Midbrain (tissue), 1 donor: ENCODE measurements around the gene PRR19.
"Not testable (repeated sequence)": the region's sequence is repeated elsewhere in the genome, so short reads cannot be mapped to it uniquely, and the experiment has no call there.

Experiments used
- DNase-seq: peaks from one replicate; lab custom pipeline; 2025; lab: John Stamatoyannopoulos, UW

PRR19 gene

GRCh38 chr19:42325896-42326771 is 24.2 kb downstream of the PRR19 start:
- DNase-seq = no peak

GRCh38 chr19:42326969-42327368 is 25.0 kb downstream of the PRR19 start:
- no peak for DNase-seq

- DNase-seq = no peak
Measured at GRCh38 chr19:42327381-42327780, 25.4 kb downstream of the PRR19 start.

DNA sequence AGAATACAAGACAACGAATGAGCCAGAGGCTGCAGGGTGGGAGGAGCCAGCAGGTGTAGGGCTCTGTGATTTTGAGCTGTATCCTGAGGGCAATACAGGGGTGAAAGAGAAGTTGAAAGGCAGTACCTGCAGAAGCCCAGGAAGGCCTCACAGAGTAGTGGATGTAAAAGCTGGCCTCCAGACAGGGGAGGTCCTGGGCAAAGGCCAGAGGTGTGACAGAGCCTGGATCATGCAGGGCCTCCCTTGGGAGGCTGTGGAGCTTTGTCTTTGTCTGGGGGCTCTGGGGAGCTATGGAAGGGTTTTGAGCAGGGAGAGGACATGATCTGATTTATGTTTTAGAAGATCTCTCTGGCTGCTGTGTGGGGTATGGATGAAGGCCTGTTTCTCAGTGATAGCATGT is 26.2 kb downstream of the PRR19 start:
- no peak for DNase-seq

DNA sequence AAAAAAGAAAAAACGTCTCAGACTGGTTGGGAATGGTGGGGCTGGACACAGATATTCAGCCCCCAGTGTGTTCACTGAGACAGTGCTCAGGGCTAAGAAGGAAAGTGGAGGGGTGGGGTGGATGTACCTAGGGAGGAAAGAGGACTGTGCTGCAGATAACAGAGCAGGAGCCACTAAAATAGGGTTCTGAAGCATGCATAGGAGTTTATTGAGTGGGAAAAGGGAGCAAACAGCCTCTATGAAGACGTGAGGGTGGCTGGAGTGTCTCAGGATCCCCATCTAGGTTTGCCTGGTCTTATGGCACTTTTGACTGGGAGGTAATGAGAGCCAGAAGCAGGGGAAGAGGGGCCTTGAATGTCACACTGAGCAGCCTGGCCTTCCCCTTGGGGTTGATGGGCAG is 26.9 kb downstream of the PRR19 start:
- no peak for DNase-seq

DNA sequence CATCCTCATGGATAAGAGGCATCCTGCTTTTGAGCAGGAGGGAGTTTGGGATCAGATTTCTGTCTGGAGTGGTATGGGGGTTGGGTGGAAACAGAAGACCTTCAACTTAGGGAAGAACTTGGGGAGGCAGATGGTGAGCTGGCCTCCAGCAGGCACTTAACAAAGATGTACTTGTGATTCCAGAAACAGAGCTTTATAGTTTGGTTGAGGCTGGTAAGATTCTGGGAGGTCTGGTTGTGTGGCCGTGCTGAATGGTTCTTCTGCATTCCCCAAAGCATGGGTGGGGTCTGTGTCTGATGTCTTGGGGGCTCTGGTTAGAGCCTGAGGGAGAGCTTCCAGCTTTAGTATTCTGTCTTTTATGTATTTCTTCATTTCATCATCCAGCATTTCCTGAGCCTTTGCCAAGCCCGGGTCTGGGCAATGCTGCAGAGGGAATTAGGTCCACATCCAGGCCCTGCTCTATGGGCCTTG is 28.3 kb downstream of the PRR19 start:
- no peak for DNase-seq

DNA sequence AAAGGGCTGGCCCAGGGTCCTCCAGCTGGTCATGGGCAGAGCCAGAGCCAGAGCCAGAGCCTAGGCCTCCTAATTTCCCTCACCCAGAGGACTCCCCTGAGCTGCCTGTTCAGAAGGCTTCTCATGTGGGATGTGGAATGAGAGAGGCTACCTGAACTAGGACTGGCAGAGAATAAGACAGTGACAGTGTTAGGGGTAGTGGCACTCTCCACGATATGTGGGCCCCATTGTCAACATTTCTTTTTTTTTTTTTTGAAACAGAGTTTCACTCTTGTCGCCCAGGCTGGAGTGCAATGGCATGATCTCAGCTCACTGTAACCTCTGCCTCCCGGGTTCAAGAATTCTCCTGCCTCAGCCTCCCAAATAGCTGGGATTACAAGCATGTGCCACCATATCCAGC is 29.4 kb downstream of the PRR19 start:
- DNase-seq = not testable (repeated sequence)

GRCh38 chr19:42332059-42332458 is 30.1 kb downstream of the PRR19 start:
- DNase-seq = no peak

DNA sequence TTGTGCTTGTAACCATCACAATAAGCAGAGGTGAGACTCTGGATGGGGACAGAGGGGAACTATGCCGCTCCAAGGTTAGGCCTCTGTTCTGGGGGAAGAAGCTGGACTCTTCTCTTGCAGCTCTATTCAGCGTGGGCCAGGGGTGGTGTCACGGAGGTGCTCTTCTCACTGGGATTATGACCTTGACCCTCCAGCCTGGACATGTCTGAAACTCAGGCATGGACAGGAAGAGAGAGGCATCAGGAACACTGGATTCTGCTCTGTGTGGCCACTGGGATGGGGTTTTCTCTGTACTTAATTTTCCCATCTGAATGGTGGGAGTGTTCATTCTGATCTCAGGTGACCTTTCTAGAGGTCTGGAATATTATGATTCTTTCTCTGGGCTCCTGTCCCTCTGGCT is 31.1 kb downstream of the PRR19 start:
- DNase-seq = no peak

DNA sequence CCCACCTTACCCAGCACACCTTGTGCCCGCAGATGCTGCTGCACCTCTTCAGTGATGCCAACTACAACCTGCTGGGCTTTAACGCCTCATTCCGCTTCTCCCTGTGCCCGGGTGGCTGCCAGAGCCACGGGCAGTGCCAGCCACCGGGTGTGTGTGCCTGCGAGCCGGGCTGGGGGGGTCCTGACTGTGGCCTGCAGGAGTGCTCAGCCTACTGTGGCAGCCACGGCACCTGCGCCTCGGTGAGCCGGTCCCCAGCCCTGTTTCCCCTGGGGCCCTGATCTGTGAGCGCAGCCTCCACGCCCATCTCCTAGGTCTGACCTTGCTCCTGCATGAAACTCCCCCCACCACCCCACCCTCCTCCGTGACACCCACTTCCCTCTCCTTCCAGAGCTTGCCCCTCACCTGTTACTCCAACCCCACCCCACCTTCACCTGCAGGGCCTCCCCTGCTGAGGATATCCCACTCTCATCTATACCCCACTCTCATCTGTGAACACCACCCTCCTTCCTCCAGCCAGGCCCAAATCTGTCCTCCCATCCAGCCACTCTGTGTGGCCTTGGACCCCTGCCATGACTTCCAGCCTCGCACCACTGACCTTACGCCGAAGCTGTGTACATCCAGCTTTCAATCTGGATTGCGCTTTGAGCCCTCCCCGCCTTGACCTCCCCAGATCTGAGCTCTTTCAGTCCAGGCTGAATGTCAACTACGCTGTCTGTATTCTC is 32.2 kb downstream of the PRR19 start:
- DNase-seq = no peak

DNA sequence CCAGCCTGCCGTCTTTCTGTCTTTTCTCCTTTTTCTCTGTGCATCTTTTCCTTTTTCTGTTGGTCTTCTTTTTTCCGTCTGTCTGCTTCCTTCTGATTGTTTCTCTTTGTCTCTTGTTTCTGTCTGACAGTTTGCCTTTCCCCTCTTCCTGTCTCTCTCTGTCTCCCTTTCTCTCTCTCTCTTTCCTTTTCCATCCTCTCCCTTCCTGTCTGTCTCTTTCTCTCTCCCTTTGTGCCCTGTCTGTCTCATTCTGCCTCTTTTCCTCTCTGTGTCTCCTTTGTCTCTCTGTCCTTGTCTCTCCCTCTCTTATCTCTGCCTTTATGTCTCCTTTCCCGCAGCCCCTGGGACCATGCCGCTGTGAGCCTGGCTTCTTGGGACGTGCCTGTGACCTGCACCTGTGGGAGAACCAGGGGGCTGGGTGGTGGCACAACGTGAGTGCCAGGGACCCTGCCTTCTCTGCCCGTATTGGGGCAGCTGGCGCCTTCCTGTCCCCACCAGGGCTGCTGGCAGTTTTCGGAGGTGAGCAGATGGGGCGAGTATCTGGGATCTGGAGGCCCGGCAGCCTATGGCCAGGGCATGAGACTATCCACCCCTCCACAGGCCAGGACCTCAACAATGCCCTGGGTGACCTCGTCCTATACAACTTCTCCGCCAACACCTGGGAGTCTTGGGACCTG is 32.9 kb downstream of the PRR19 start:
- no peak for DNase-seq

DNA sequence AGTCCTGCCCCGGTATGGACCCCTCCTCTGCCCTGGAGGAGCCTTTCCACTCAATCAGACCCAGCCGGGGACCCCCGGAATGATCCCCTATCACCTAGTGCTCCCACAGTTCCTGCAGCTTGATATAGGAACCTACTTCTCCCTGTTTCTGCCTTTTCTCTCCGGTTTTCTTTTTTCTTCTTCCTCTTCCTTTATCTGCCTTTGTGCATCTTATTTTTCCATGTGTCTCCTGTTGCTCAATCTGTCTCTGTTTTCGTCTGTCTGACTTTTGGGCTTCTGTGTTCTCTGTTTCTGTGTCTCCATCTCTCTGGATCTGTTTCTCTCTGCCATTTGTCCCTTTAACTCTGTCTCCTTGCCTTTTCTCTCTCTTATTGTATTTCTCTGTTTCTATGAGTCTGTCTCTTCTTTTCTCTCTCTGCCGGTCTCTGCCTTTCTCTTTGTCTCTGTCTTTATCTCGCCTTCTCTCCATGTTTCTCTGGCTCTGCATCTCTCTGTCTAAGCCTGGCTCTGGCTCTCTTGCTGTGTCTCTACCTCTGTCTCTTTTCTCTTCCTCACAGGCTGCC is 33.5 kb downstream of the PRR19 start:
- no peak for DNase-seq

GRCh38 chr19:42335971-42336370 is 34.0 kb downstream of the PRR19 start:
- DNase-seq = no peak

- DNase-seq = not testable (repeated sequence)
Measured at GRCh38 chr19:42339126-42339860, 37.4 kb downstream of the PRR19 start.

GRCh38 chr19:42339922-42340321 is 38.0 kb downstream of the PRR19 start:
- not testable (repeated sequence) for DNase-seq

DNA sequence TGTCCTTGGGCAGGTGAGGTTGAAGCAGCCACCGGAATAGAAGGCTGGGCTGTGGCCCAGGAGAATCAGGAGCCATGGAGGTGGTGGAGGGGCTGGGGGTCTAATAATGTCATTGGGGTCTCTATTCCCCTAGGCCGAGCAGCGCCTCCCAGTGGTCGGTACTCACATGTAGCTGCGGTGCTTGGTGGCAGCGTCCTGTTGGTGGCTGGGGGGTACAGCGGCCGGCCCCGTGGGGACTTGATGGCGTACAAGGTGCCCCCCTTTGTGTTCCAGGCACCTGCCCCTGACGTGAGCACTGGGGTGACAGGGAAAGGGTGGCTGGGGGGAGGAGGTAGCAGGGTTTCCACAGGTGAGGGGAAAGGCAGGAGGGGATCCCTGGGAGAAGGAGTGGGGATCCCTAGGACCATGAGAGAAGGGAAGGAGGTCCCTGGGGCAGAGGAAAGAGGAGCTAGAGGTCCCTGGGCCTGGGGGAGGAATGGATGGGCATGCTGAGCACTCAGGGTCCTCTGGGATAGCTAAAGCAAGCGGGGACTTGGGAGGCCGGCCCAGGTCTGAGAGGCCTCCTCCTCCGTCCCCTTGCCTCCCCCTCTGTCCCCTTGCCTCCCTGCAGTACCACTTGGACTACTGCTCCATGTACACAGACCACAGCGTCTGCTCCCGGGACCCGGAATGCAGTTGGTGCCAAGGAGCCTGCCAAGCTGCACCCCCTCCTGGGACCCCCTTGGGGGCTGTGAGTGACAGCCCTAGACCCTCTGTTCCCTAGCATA is 41.6 kb downstream of the PRR19 start:
- DNase-seq = no peak

- no peak for DNase-seq
Measured at GRCh38 chr19:42344336-42344893, 42.5 kb downstream of the PRR19 start.

DNA sequence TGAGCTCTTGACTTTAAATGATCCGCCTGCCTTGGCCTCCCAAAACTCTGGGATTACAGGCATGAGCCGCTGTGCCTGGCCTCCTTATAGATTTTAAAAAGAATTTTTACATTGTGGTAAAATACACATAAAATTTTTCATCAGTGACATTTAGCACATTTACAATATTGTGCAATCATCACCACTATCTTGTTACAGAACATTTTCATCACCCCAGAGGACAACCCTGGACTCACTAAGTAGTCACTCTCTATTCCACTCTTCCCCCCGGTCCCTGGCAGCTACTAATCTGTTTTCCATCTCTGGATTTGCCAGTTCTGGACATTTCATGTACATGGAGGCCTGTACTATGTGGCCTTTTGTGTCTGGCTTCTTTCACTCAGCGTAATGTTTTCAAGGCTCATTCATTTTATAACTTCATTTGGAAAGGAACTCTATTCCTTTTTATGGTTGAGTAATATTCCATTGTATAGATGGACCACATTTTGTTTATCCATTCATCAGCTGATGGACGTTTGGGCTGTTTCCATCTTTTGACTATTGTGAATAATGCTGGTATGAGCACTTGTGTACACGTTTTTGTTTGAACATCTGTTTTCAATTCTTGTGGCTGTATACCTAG is 43.4 kb downstream of the PRR19 start:
- no peak for DNase-seq

- DNase-seq = no peak
Measured at GRCh38 chr19:42348211-42348610, 46.3 kb downstream of the PRR19 start.
